ENCODE data around the gene AJAP1.

AJAP1 gene

DNA sequence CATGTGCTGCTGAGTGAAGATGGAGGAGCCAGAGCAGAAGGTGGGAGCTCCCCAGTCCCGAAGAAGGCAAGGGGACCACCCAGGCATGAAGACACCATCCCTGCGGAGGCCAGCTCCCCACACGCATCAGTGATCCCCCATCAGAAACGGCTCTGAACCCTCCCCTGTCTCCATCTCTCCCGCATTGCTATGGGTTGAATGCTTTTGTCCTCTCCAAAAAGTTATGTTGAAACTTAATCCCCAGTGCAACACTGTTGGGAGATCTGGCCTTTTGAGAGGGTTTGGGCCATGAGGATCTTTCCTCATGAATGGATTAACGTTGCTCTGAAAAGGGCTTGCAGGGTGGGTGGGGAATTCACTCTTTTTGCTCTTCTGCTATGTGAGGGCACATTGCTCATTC is 147.6 kb downstream of the AJAP1 start:
- Histone ChIP-seq H3K27me3 (ENCODE audit: insufficient read depth, low read length) (no peaks in the 10 kb centered on the region), H3K9me3 (ENCODE audit: low read length) (no peaks in the 10 kb centered on the region), H2AFZ (ENCODE audit: low read depth, low read length) (no peak overlapping the region), H3K4me1 (ENCODE audit: insufficient read depth, low read length) (no peaks in the 10 kb centered on the region), H3K36me3 (ENCODE audit: insufficient read depth, low read length) (no peaks in the 10 kb centered on the region), H3K4me3 (ENCODE audit: low read length) (no peak overlapping the region)

GRCh38 chr1:4803335-4803734 is 148.9 kb downstream of the AJAP1 start:
- no peaks in the 10 kb centered on the region for H3K9me3 ChIP-seq (ENCODE audit: low read length)
- no peaks in the 10 kb centered on the region for H3K4me1 ChIP-seq (ENCODE audit: insufficient read depth, low read length)
- no peak overlapping the region for H2AFZ ChIP-seq (ENCODE audit: low read depth, low read length)
- H3K27me3 ChIP-seq (ENCODE audit: insufficient read depth, low read length) = no peaks in the 10 kb centered on the region
- H3K36me3 ChIP-seq (ENCODE audit: insufficient read depth, low read length) = no peaks in the 10 kb centered on the region
- H3K4me3 ChIP-seq (ENCODE audit: low read length) = no peak overlapping the region

DNA sequence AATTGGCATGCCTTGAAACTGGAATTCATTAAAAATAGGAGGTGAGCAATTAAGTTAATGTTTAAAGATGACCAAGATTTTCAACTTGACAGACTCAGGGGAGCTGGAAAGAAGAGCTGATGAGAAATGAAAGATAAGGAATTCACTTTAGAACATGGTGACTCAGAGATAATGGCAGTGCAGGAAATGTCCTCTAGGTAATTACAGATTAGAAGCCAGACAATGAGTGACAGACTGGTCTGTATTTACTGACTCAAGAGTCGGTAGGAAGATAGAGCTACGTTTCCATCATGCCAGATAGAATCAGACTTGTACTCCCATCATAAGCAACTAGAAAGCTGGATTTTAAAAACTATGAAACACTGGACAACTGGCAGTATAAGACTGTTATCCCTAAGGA is 151.6 kb downstream of the AJAP1 start:
- H3K36me3 ChIP-seq (ENCODE audit: insufficient read depth, low read length) = no peaks in the 10 kb centered on the region
- no peaks in the 10 kb centered on the region for H3K27me3 ChIP-seq (ENCODE audit: insufficient read depth, low read length)
- no peaks in the 10 kb centered on the region for H3K4me1 ChIP-seq (ENCODE audit: insufficient read depth, low read length)
- no peak overlapping the region for H2AFZ ChIP-seq (ENCODE audit: low read depth, low read length)
- H3K9me3 ChIP-seq (ENCODE audit: low read length) = no peaks in the 10 kb centered on the region
- no peak overlapping the region for H3K4me3 ChIP-seq (ENCODE audit: low read length)

DNA sequence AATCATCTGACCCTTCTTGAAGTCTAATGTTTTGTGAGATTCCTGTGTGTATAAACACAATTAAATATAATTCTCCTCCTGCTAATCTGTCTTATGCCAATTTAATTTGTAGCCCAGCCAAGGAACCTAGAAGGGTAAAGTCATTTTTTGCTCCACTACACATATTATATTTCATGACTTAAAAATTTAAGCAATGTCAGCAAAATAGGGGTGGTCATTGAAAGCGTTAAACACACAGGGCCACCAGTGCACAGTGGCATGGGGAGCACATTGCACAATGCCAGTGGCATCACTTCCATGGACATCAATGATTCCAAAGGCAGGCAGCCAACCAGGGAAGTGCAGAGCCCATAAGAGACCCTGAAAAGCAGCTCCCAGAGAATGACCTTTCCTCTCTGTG is 166.1 kb downstream of the AJAP1 start:
- no peaks in the 10 kb centered on the region for H3K27me3 ChIP-seq (ENCODE audit: insufficient read depth, low read length)
- H3K36me3 ChIP-seq (ENCODE audit: insufficient read depth, low read length) = no peaks in the 10 kb centered on the region
- no peaks in the 10 kb centered on the region for H3K9me3 ChIP-seq (ENCODE audit: low read length)
- no peaks in the 10 kb centered on the region for H3K4me1 ChIP-seq (ENCODE audit: insufficient read depth, low read length)
- H3K4me3 ChIP-seq (ENCODE audit: low read length) = no peak overlapping the region
- no peak overlapping the region for H2AFZ ChIP-seq (ENCODE audit: low read depth, low read length)

DNA sequence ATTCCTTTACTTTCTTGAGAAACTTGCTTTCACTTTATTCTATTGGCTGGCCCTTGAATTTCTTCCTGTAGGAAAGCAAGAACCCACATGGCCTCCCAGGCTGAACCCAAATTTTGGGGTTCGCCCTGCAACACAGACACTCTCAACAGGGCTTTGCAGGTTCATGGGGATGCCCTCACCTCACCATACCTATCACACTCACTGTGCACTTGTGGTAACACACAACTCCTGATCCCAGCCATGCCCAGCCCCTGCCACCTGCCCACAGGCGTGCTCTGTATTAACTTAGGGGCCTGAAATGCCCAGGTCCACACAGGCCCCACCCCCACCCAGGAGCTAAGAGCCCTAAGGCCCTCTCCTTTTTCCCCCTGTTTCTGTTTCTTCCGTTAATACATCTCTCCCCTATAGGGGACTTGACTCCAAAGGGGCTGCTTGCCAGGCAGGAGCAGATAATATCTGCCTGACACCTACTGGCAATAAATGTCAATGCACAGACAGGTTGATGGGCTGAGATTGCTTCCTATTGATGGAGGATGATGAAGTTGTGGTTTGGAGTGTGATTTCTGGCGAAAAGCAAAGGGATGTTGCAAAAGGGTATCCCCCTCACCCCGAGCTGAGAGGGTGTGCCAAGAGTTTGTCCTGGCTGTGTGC is 171.5 kb downstream of the AJAP1 start:
- Histone ChIP-seq H3K36me3 (ENCODE audit: insufficient read depth, low read length) (no peaks in the 10 kb centered on the region), H3K4me3 (ENCODE audit: low read length) (no peak overlapping the region), H3K9me3 (ENCODE audit: low read length) (no peaks in the 10 kb centered on the region), H3K4me1 (ENCODE audit: insufficient read depth, low read length) (no peaks in the 10 kb centered on the region), H2AFZ (ENCODE audit: low read depth, low read length) (no peak overlapping the region), H3K27me3 (ENCODE audit: insufficient read depth, low read length) (no peaks in the 10 kb centered on the region)

DNA sequence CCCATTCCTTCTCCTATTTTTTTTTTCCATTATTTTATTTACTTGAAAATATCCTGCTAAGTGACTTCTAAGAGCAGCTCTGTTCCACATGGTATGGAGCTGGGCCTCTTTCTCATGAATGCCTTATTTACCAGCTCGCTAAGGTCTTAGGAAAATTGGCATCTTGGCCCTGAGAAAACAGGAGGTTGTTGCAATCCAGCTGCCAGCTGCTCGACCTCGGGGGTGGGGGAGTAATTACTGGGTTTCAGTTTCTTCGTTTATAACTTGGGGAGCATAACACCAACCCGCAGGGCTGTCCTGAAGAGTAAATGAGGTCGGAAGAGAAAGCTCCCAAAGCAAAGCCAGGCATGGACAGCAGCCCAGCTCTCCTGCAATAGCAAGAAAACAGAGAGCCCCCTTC is 176.3 kb downstream of the AJAP1 start:
- Histone ChIP-seq H3K4me3 (ENCODE audit: low read length) (no peak overlapping the region), H2AFZ (ENCODE audit: low read depth, low read length) (no peak overlapping the region), H3K36me3 (ENCODE audit: insufficient read depth, low read length) (no peaks in the 10 kb centered on the region), H3K9me3 (ENCODE audit: low read length) (no peaks in the 10 kb centered on the region), H3K4me1 (ENCODE audit: insufficient read depth, low read length) (no peaks in the 10 kb centered on the region), H3K27me3 (ENCODE audit: insufficient read depth, low read length) (peaks cover 4% of the 10 kb centered on the region)

DNA sequence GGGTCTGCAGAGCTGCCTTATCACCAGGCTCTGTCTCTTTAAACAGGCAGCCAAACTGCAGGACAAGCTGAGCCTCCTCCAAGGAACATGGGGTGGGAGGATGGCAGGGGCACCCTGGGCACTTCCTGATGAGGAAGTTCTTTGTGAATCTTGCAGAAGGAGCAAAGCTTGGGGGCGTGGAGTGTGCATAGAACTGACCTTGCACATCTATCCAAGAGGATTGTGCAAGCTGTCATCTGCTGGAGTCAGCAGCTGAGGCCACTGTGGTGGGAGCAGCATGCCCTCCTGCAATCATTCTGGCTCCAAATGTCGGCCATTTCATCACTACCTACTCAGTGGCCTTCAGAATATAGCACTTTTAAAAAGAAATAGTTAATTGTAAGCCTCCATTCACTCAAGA is 182.2 kb downstream of the AJAP1 start:
- H3K9me3 ChIP-seq (ENCODE audit: low read length) = no peaks in the 10 kb centered on the region
- H3K36me3 ChIP-seq (ENCODE audit: insufficient read depth, low read length) = no peaks in the 10 kb centered on the region
- no peak overlapping the region for H2AFZ ChIP-seq (ENCODE audit: low read depth, low read length)
- H3K27me3 ChIP-seq (ENCODE audit: insufficient read depth, low read length) = peaks cover 1% of the 10 kb centered on the region
- no peaks in the 10 kb centered on the region for H3K4me1 ChIP-seq (ENCODE audit: insufficient read depth, low read length)
- no peak overlapping the region for H3K4me3 ChIP-seq (ENCODE audit: low read length)

DNA sequence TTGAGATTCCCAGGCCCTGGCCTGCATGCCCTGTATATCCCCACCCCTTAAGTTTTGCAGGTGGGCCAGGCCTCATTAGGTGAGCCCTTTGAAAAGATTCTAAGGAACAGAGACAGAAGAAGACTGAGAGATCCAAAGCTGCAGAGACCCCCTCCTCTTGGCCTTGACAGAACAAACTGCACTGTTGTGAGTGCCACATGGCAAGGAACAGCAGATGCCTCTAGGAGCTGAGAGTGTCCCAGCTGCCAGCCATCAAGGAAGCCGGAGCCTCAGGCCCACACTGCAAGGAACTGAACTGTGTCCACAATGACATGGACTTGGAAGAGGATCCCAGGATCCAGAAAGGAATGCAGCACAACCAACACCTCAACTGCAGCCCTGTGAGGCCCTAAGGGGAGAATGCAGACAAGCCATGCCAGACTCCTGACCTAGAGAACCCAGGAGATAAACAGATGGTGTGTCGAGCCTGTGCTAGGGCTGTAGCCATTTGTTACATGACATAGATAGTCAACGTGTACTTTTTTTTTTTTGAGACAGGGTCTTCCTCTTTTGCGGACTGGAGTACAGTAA is 182.7 kb downstream of the AJAP1 start:
- H3K27me3 ChIP-seq (ENCODE audit: insufficient read depth, low read length) = no peaks in the 10 kb centered on the region
- H2AFZ ChIP-seq (ENCODE audit: low read depth, low read length) = no peak overlapping the region
- H3K4me1 ChIP-seq (ENCODE audit: insufficient read depth, low read length) = no peaks in the 10 kb centered on the region
- H3K4me3 ChIP-seq (ENCODE audit: low read length) = no peak overlapping the region
- no peaks in the 10 kb centered on the region for H3K9me3 ChIP-seq (ENCODE audit: low read length)
- no peaks in the 10 kb centered on the region for H3K36me3 ChIP-seq (ENCODE audit: insufficient read depth, low read length)

GRCh38 chr1:4837752-4838151 is 183.3 kb downstream of the AJAP1 start:
- H3K9me3 ChIP-seq (ENCODE audit: low read length) = no peaks in the 10 kb centered on the region
- no peak overlapping the region for H2AFZ ChIP-seq (ENCODE audit: low read depth, low read length)
- H3K4me1 ChIP-seq (ENCODE audit: insufficient read depth, low read length) = no peaks in the 10 kb centered on the region

DNA sequence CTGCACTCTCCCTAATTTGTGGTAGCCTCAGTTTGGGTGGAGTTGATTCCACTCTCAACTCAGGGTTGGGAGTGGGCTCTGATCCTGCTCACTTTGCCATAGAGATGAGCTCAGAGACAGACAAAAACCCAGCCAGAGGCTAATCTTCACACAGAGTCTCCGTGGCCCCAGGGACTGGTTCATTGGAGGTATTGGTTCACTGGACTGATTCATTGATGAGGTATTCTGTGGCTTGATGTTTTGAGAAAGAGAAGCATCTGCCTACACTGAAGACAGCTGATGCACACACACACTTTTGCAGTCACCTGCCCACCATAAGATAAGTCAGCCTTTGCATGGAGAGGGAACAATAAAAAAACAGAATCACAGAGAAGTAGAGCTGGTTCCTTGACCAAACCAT is 183.8 kb downstream of the AJAP1 start:
- Histone ChIP-seq H2AFZ (ENCODE audit: low read depth, low read length) (no peak overlapping the region), H3K27me3 (ENCODE audit: insufficient read depth, low read length) (no peaks in the 10 kb centered on the region), H3K4me1 (ENCODE audit: insufficient read depth, low read length) (no peaks in the 10 kb centered on the region), H3K36me3 (ENCODE audit: insufficient read depth, low read length) (no peaks in the 10 kb centered on the region), H3K9me3 (ENCODE audit: low read length) (no peaks in the 10 kb centered on the region), H3K4me3 (ENCODE audit: low read length) (no peak overlapping the region)

More at GRCh38 chr1:4837752-4838151, 183.3 kb downstream of the AJAP1 start:
- no peaks in the 10 kb centered on the region for H3K36me3 ChIP-seq (ENCODE audit: insufficient read depth, low read length)
- H3K27me3 ChIP-seq (ENCODE audit: insufficient read depth, low read length) = no peaks in the 10 kb centered on the region
- H3K4me3 ChIP-seq (ENCODE audit: low read length) = no peak overlapping the region

Data from neuron (in vitro differentiated cells).